Neuronal stem cell (in vitro differentiated cells): ENCODE data around the gene LCTL. TPM values are rescaled to one million over a fixed set of nuclear protein-coding genes. Genes with fewer than 3 reads are reported as not detected.

Experiments
- small RNA-seq: library from polyadenylated mRNA; stranded (forward); fragments of <200 nt; extraction: miRNeasy Mini kit (QIAGEN cat#:217004); gene quantifications from one replicate; pipeline ENCODE3, GENCODE V24; 2013; ENCODE audit not compliant: insufficient read depth

Gene LCTL

Small RNA genes within 50 kb of the gene (small RNA-seq; reads per million reads assigned to genes)
- not detected for gene RF01159
- not detected for gene SNORD16
- gene SNORD18A = not detected
- not detected for gene SNORD18B
- gene SNORD18C = not detected
